WTC11 (cell line): Measurements from ENCODE around the gene ADGRG3.

ENCODE experiments used
- ATF1 ChIP-seq: sonication (generic); formaldehyde crosslinking; IDR thresholded peaks from 2 replicates; pipeline ENCODE4 v1.8.1; 2023; ENCODE audit warnings: mild to moderate bottlenecking, moderate library complexity, missing genetic modification reagents
- CREB1 ChIP-seq: sonication (generic); formaldehyde crosslinking; IDR thresholded peaks from 2 replicates; pipeline ENCODE4 v1.8.0; 2023; ENCODE audit warnings: mild to moderate bottlenecking, missing genetic modification reagents
- CTCF ChIP-seq: fragments of 200-600 bp; IDR thresholded peaks from 2 replicates; pipeline ENCODE4 v1.8.0; 2022; ENCODE audit warnings: antibody characterized with exemption
- ETV6 ChIP-seq: sonication (generic); formaldehyde crosslinking; IDR thresholded peaks from 2 replicates; pipeline ENCODE4 v1.8.1; 2022; ENCODE audit warnings: mild to moderate bottlenecking, missing genetic modification reagents
- GABPB1 ChIP-seq: sonication (generic); formaldehyde crosslinking; IDR thresholded peaks from 2 replicates; pipeline ENCODE4 v1.8.1; 2023; ENCODE audit warnings: mild to moderate bottlenecking, missing genetic modification reagents
- NFE2L1 ChIP-seq: sonication (generic); formaldehyde crosslinking; IDR thresholded peaks from 2 replicates; pipeline ENCODE4 v1.8.1; 2023; ENCODE audit warnings: missing genetic modification reagents
- SP1 ChIP-seq: sonication (generic); formaldehyde crosslinking; conservative IDR thresholded peaks from 2 replicates; pipeline ENCODE4 v1.8.1; 2022; ENCODE audit warnings: missing genetic modification reagents
- ZBTB43 ChIP-seq: sonication (generic); formaldehyde crosslinking; IDR thresholded peaks from 2 replicates; pipeline ENCODE4 v1.8.1; 2023; ENCODE audit warnings: mild to moderate bottlenecking, missing genetic modification reagents
- TF ChIP-seq, protein P1 (sequence below): sonication (generic); formaldehyde crosslinking; IDR thresholded peaks from 2 replicates; pipeline ENCODE4 v1.8.1; 2022; ENCODE audit warnings: missing genetic modification reagents, borderline replicate concordance
- TF ChIP-seq, protein P2 (sequence below): sonication (generic); formaldehyde crosslinking; conservative IDR thresholded peaks from 2 replicates; pipeline ENCODE4 v1.8.1; 2023; ENCODE audit warnings: mild to moderate bottlenecking, low read depth, missing genetic modification reagents, moderate library complexity
- TF ChIP-seq, protein P3 (sequence below): sonication (generic); formaldehyde crosslinking; IDR thresholded peaks from 2 replicates; pipeline ENCODE4 v1.8.1; 2023; ENCODE audit warnings: mild to moderate bottlenecking, moderate library complexity, missing genetic modification reagents

GRCh38 chr16:57639172-57639887 is 28.8 kb upstream of the ADGRG3 start:
- TF ChIP-seq CTCF (no peak), ATF1 (CRISPR knock-in tag) (no peak), ETV6 (no peak), CREB1 (no peak), SP1 (no peak), GABPB1 (CRISPR knock-in tag) (no peak), ZBTB43 (CRISPR knock-in tag) (no peak), NFE2L1 (CRISPR knock-in tag) (no peak)
- TF ChIP-seq, protein P1, sequence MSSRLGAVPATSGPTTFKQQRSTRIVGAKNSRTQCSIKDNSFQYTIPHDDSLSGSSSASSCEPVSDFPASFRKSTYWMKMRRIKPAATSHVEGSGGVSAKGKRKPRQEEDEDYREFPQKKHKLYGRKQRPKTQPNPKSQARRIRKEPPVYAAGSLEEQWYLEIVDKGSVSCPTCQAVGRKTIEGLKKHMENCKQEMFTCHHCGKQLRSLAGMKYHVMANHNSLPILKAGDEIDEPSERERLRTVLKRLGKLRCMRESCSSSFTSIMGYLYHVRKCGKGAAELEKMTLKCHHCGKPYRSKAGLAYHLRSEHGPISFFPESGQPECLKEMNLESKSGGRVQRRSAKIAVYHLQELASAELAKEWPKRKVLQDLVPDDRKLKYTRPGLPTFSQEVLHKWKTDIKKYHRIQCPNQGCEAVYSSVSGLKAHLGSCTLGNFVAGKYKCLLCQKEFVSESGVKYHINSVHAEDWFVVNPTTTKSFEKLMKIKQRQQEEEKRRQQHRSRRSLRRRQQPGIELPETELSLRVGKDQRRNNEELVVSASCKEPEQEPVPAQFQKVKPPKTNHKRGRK (CRISPR knock-in tag), result no peak
- TF ChIP-seq, protein P2, sequence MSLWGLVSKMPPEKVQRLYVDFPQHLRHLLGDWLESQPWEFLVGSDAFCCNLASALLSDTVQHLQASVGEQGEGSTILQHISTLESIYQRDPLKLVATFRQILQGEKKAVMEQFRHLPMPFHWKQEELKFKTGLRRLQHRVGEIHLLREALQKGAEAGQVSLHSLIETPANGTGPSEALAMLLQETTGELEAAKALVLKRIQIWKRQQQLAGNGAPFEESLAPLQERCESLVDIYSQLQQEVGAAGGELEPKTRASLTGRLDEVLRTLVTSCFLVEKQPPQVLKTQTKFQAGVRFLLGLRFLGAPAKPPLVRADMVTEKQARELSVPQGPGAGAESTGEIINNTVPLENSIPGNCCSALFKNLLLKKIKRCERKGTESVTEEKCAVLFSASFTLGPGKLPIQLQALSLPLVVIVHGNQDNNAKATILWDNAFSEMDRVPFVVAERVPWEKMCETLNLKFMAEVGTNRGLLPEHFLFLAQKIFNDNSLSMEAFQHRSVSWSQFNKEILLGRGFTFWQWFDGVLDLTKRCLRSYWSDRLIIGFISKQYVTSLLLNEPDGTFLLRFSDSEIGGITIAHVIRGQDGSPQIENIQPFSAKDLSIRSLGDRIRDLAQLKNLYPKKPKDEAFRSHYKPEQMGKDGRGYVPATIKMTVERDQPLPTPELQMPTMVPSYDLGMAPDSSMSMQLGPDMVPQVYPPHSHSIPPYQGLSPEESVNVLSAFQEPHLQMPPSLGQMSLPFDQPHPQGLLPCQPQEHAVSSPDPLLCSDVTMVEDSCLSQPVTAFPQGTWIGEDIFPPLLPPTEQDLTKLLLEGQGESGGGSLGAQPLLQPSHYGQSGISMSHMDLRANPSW (CRISPR knock-in tag), result no peak
- TF ChIP-seq, protein P3, sequence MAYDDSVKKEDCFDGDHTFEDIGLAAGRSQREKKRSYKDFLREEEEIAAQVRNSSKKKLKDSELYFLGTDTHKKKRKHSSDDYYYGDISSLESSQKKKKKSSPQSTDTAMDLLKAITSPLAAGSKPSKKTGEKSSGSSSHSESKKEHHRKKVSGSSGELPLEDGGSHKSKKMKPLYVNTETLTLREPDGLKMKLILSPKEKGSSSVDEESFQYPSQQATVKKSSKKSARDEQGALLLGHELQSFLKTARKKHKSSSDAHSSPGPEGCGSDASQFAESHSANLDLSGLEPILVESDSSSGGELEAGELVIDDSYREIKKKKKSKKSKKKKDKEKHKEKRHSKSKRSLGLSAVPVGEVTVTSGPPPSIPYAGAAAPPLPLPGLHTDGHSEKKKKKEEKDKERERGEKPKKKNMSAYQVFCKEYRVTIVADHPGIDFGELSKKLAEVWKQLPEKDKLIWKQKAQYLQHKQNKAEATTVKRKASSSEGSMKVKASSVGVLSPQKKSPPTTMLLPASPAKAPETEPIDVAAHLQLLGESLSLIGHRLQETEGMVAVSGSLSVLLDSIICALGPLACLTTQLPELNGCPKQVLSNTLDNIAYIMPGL (CRISPR knock-in tag), result no peak
